ENCODE measurements around the gene TSPEAR. TPM values are rescaled to one million over a fixed set of nuclear protein-coding genes. Genes with fewer than 3 reads are reported as not detected.
"Not testable (repeated sequence)": the region's sequence is repeated elsewhere in the genome, so short reads cannot be mapped to it uniquely, and the experiment has no call there.

Gene TSPEAR
- polyA plus RNA-seq, 12 donors: 0.05 to 9.3 (median 0.18) TPM; not detected in 3

GRCh38 chr21:44628707-44629391 is 82.5 kb downstream of the TSPEAR start:
- no peak for DNase-seq

- DNase-seq: not testable (repeated sequence)
Observed at GRCh38 chr21:44627831-44628233, 83.5 kb downstream of the TSPEAR start.

GRCh38 chr21:44627181-44627822 is 84.1 kb downstream of the TSPEAR start:
- DNase-seq: not testable (repeated sequence)

- no peak for DNase-seq
Observed at GRCh38 chr21:44626673-44627143, 84.7 kb downstream of the TSPEAR start, which contains the start of gene KRTAP10-9. Gene KRTAP10-9, plus strand, starts transcription at chr21:44627093. Its CDS starts 79 bp downstream, at chr21:44627172.

- no peak for DNase-seq
Observed at GRCh38 chr21:44626262-44626661, 85.1 kb downstream of the TSPEAR start.

GRCh38 chr21:44625756-44626155 is 85.6 kb downstream of the TSPEAR start:
- no peak for DNase-seq

- DNase-seq: no peak
Observed at GRCh38 chr21:44623575-44623974, 87.8 kb downstream of the TSPEAR start.

- no peak for DNase-seq
Observed at GRCh38 chr21:44619886-44620285, 91.5 kb downstream of the TSPEAR start.

- no peak for DNase-seq
Observed at GRCh38 chr21:44618909-44619308, 92.5 kb downstream of the TSPEAR start.

- no peak for DNase-seq
Observed at GRCh38 chr21:44618504-44618903, 92.9 kb downstream of the TSPEAR start.

- no peak for DNase-seq
Observed at GRCh38 chr21:44617071-44617501, 94.3 kb downstream of the TSPEAR start.

- DNase-seq: no peak
Observed at GRCh38 chr21:44616591-44616926, 94.8 kb downstream of the TSPEAR start.

GRCh38 chr21:44615911-44616590 is 95.3 kb downstream of the TSPEAR start:
- DNase-seq: no peak

- DNase-seq: no peak
Observed at GRCh38 chr21:44615466-44615865, 95.9 kb downstream of the TSPEAR start.

GRCh38 chr21:44614961-44615391 is 96.4 kb downstream of the TSPEAR start:
- DNase-seq: no peak

GRCh38 chr21:44614161-44614631 is 97.2 kb downstream of the TSPEAR start:
- DNase-seq: no peak

- DNase-seq: no peak
Observed at GRCh38 chr21:44613386-44614155, 97.8 kb downstream of the TSPEAR start.

GRCh38 chr21:44612669-44613229 is 98.6 kb downstream of the TSPEAR start:
- no peak for DNase-seq

- no peak for DNase-seq
Observed at GRCh38 chr21:44612029-44612486, 99.3 kb downstream of the TSPEAR start, which contains the start of gene KRTAP10-8. Gene KRTAP10-8, plus strand, starts transcription at chr21:44612079. Its CDS starts 22 bp downstream, at chr21:44612101.

- DNase-seq: no peak
Observed at GRCh38 chr21:44611551-44611950, 99.8 kb downstream of the TSPEAR start.

All from muscle of arm (tissue), 12 donors.